Measurements from ENCODE around the gene DCLK2.

Gene DCLK2

GRCh38 chr4:150255610-150256224 lies 177.5 kb downstream of the DCLK2 start:
- Histone ChIP-seq H3K9me3 (ENCODE audit: insufficient read depth, low read length) (no peaks in the 10 kb centered on the region), H2AFZ (ENCODE audit: low read depth, low read length) (no peak overlapping the region), H3K36me3 (replicated peaks; ENCODE audit: low read depth, low read length) (no peaks in the 10 kb centered on the region), H3K27me3 (ENCODE audit: low read depth, low read length) (no peaks in the 10 kb centered on the region), H3K4me1 (ENCODE audit: low read length) (no peaks in the 10 kb centered on the region), H3K4me2 (ENCODE audit: low read length) (no peak overlapping the region), H3K4me3 (ENCODE audit: low read length) (no peak overlapping the region), H3K9ac (ENCODE audit: low read length) (no peak overlapping the region), H4K20me1 (ENCODE audit: insufficient read depth, low read length) (no peaks in the 10 kb centered on the region), H3K27ac (ENCODE audit: low read length) (no peak overlapping the region), H3K79me2 (ENCODE audit: low read length) (no peaks in the 10 kb centered on the region)
- TF ChIP-seq EZH2phosphoT487 (IDR thresholded peaks at IDR 0.05; ENCODE audit: low read depth), result no peak
- TF ChIP-seq CTCF (IDR thresholded peaks at IDR 0.05; ENCODE audit: low read depth, low read length), result no peak

- Histone ChIP-seq H3K9ac (ENCODE audit: low read length) (no peak overlapping the region), H3K27ac (ENCODE audit: low read length) (no peak overlapping the region), H4K20me1 (ENCODE audit: insufficient read depth, low read length) (no peaks in the 10 kb centered on the region), H3K4me2 (ENCODE audit: low read length) (no peak overlapping the region), H3K4me1 (ENCODE audit: low read length) (no peaks in the 10 kb centered on the region), H3K4me3 (ENCODE audit: low read length) (no peak overlapping the region), H3K9me3 (ENCODE audit: insufficient read depth, low read length) (no peaks in the 10 kb centered on the region), H3K36me3 (replicated peaks; ENCODE audit: low read depth, low read length) (no peaks in the 10 kb centered on the region), H3K79me2 (ENCODE audit: low read length) (no peaks in the 10 kb centered on the region), H2AFZ (ENCODE audit: low read depth, low read length) (no peak overlapping the region), H3K27me3 (ENCODE audit: low read depth, low read length) (no peaks in the 10 kb centered on the region)
- TF ChIP-seq EZH2phosphoT487 (IDR thresholded peaks at IDR 0.05; ENCODE audit: low read depth), result no peak
- TF ChIP-seq CTCF (IDR thresholded peaks at IDR 0.05; ENCODE audit: low read depth, low read length), result no peak
Measured at GRCh38 chr4:150256225-150256620, 178.0 kb downstream of the DCLK2 start.

GRCh38 chr4:150256841-150257730 lies 178.8 kb downstream of the DCLK2 start:
- no peak overlapping the region for H3K27ac ChIP-seq (ENCODE audit: low read length)
- no peak overlapping the region for H2AFZ ChIP-seq (ENCODE audit: low read depth, low read length)
- no peaks in the 10 kb centered on the region for H3K79me2 ChIP-seq (ENCODE audit: low read length)
- H3K4me2 ChIP-seq (ENCODE audit: low read length), result no peak overlapping the region
- H3K36me3 ChIP-seq (replicated peaks; ENCODE audit: low read depth, low read length), result no peaks in the 10 kb centered on the region
- no peaks in the 10 kb centered on the region for H4K20me1 ChIP-seq (ENCODE audit: insufficient read depth, low read length)
- H3K4me3 ChIP-seq (ENCODE audit: low read length), result no peak overlapping the region
- TF ChIP-seq EZH2phosphoT487 (IDR thresholded peaks at IDR 0.05; ENCODE audit: low read depth), result no peak
- no peak for TF ChIP-seq CTCF (IDR thresholded peaks at IDR 0.05; ENCODE audit: low read depth, low read length)
- no peaks in the 10 kb centered on the region for H3K4me1 ChIP-seq (ENCODE audit: low read length)
- H3K9me3 ChIP-seq (ENCODE audit: insufficient read depth, low read length), result no peaks in the 10 kb centered on the region
- no peaks in the 10 kb centered on the region for H3K27me3 ChIP-seq (ENCODE audit: low read depth, low read length)
- H3K9ac ChIP-seq (ENCODE audit: low read length), result no peak overlapping the region

- TF ChIP-seq EZH2phosphoT487 (IDR thresholded peaks at IDR 0.05; ENCODE audit: low read depth), result no peak
- Histone ChIP-seq H3K9me3 (ENCODE audit: insufficient read depth, low read length) (no peaks in the 10 kb centered on the region), H4K20me1 (ENCODE audit: insufficient read depth, low read length) (no peaks in the 10 kb centered on the region), H3K79me2 (ENCODE audit: low read length) (no peaks in the 10 kb centered on the region), H3K4me1 (ENCODE audit: low read length) (no peaks in the 10 kb centered on the region), H3K4me2 (ENCODE audit: low read length) (no peak overlapping the region), H2AFZ (ENCODE audit: low read depth, low read length) (no peak overlapping the region), H3K4me3 (ENCODE audit: low read length) (no peak overlapping the region), H3K27me3 (ENCODE audit: low read depth, low read length) (no peaks in the 10 kb centered on the region), H3K27ac (ENCODE audit: low read length) (no peak overlapping the region), H3K9ac (ENCODE audit: low read length) (no peak overlapping the region), H3K36me3 (replicated peaks; ENCODE audit: low read depth, low read length) (no peaks in the 10 kb centered on the region)
Measured at GRCh38 chr4:150258569-150258968, 180.3 kb downstream of the DCLK2 start.

All from OCI-LY3 (cell line).